ENCODE results near the gene AUP1. TPM values are rescaled to one million over a fixed set of nuclear protein-coding genes. Genes with fewer than 3 reads are reported as not detected.

The AUP1 gene
- total RNA-seq, 4 donors from 2014 or later = 120 to 157 (median 146) TPM

- DNase-seq (ENCODE audit: low spot score) (no peak), ATAC-seq (ENCODE audit: low FRiP score) (no peak)
- no peak for TF ChIP-seq CTCF (IDR thresholded peaks at IDR 0.05)
Observed at GRCh38 chr2:74527741-74528140, 1.8 kb downstream of the AUP1 start.

- no peak for TF ChIP-seq CTCF (IDR thresholded peaks at IDR 0.05)
- DNase-seq (ENCODE audit: low spot score) (no peak), ATAC-seq (ENCODE audit: low FRiP score) (no peak)
Observed at GRCh38 chr2:74526649-74527230, 2.8 kb downstream of the AUP1 start.

- no peak for TF ChIP-seq CTCF (IDR thresholded peaks at IDR 0.05)
- DNase-seq (ENCODE audit: low spot score) (no peak), ATAC-seq (ENCODE audit: low FRiP score) (no peak)
Observed at GRCh38 chr2:74525717-74526648, 3.5 kb downstream of the AUP1 start, which contains the start of gene DQX1. Gene DQX1, minus strand, starts transcription at chr2:74526231. Its CDS starts 502 bp downstream, at chr2:74525729.

- ATAC-seq (ENCODE audit: low FRiP score) = no peak
- TF ChIP-seq CTCF (IDR thresholded peaks at IDR 0.05) = no peak
- no peak for DNase-seq (ENCODE audit: low spot score)
Observed at GRCh38 chr2:74524955-74525716, 4.4 kb downstream of the AUP1 start.

GRCh38 chr2:74524005-74524404 is 5.5 kb downstream of the AUP1 start:
- no peak for ATAC-seq (ENCODE audit: low FRiP score)
- no peak for TF ChIP-seq CTCF (IDR thresholded peaks at IDR 0.05)
- DNase-seq (ENCODE audit: low spot score) = no peak

- ATAC-seq (ENCODE audit: low FRiP score) (no peak), DNase-seq (ENCODE audit: low spot score) (no peak)
- TF ChIP-seq CTCF (IDR thresholded peaks at IDR 0.05) = no peak
Observed at GRCh38 chr2:74522516-74522915, 7.0 kb downstream of the AUP1 start.

Data from omental fat pad (tissue), 4 donors.